Gastrocnemius medialis (tissue), 4 donors: ENCODE results near the gene HTR3A.

ENCODE experiments used
- POLR2A ChIP-seq, 2 donors: fragments of 450-650 bp; IDR thresholded peaks; one replicate each; pipeline ENCODE4 v1.6.1; 2017; ENCODE audit warnings: antibody characterized with exemption in 2 of 2, mild to moderate bottlenecking in 2 of 2, moderate library complexity in 2 of 2
- TF ChIP-seq, protein P1 (sequence below), 5 experiments: fragments of 450-650 bp in 3 of 5; fragments of 200-600 bp in 2 of 5; sonication (generic) in 2 of 5; IDR thresholded peaks in 4 of 5; conservative IDR thresholded peaks in 1 of 5; 1 replicate in 4 of 5; 2 replicates in 1 of 5; pipeline ENCODE4 v1.5.1; 2016 to 2019; ENCODE audit warnings: antibody characterized with exemption in 5 of 5, mild to moderate bottlenecking in 3 of 5, moderate library complexity in 3 of 5

DNA sequence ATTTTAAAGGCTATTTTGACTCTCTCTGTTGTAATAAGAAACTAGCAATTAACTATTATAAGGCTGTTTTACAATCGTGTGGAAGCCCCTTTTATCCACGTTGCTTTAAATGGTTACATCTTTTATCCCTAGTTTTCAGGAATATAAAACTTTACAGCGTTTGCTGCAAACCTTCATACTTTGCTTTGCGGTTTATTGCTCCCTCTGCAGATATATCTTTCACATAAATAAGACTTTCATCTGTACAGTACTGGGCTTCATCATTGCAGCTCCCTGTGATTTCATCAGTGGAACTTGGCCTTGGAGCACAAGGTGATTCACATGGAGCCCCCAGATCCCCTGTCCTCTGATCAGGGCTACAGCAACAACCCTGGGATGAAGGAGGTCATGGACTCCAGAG, 25.6 kb downstream of the HTR3A start:
- TF ChIP-seq, protein P1, sequence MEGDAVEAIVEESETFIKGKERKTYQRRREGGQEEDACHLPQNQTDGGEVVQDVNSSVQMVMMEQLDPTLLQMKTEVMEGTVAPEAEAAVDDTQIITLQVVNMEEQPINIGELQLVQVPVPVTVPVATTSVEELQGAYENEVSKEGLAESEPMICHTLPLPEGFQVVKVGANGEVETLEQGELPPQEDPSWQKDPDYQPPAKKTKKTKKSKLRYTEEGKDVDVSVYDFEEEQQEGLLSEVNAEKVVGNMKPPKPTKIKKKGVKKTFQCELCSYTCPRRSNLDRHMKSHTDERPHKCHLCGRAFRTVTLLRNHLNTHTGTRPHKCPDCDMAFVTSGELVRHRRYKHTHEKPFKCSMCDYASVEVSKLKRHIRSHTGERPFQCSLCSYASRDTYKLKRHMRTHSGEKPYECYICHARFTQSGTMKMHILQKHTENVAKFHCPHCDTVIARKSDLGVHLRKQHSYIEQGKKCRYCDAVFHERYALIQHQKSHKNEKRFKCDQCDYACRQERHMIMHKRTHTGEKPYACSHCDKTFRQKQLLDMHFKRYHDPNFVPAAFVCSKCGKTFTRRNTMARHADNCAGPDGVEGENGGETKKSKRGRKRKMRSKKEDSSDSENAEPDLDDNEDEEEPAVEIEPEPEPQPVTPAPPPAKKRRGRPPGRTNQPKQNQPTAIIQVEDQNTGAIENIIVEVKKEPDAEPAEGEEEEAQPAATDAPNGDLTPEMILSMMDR (IDR thresholded peaks at IDR 0.05 in 4 of 5, conservative IDR thresholded peaks at IDR 0.05 in 1 of 5) = no peak
- TF ChIP-seq POLR2A (IDR thresholded peaks at IDR 0.05) = no peak
